PFSK-1 (cell line): Measurements from ENCODE around the gene MLYCD.

ENCODE experiments used
- FOXP2 ChIP-seq: optimal IDR thresholded peaks from 2 replicates; pipeline ENCODE3; 2011; ENCODE audit warnings: borderline replicate concordance, control low read depth, inconsistent platforms; ENCODE audit not compliant: insufficient read depth; ENCODE audit errors: extremely low read length, extremely low read depth
- POLR2AphosphoS5 ChIP-seq: IDR thresholded peaks from 2 replicates; pipeline ENCODE4 v1.6.1; 2012; ENCODE audit warnings: low read depth, mild to moderate bottlenecking, control low read depth, low read length, moderate library complexity
- REST ChIP-seq, 2 experiments: IDR thresholded peaks; 2 replicates each; pipeline versions ENCODE4 v1.6.1 to v1.8.0; 2011 to 2012; ENCODE audit warnings: low read depth in 2 of 2, low read length in 2 of 2, control low read depth in 1 of 2, inconsistent platforms in 1 of 2, mild to moderate bottlenecking in 1 of 2, moderate library complexity in 1 of 2; ENCODE audit not compliant: insufficient read depth in 1 of 2
- SIN3A ChIP-seq: IDR thresholded peaks from 2 replicates; pipeline ENCODE4 v1.6.1; 2012; ENCODE audit warnings: mild to moderate bottlenecking, low read length, moderate library complexity, borderline replicate concordance; ENCODE audit not compliant: insufficient read depth
- TAF1 ChIP-seq: IDR thresholded peaks from 2 replicates; pipeline ENCODE4 v1.6.1; 2012; ENCODE audit warnings: low read length, control low read depth, borderline replicate concordance; ENCODE audit not compliant: insufficient read depth

The MLYCD gene

GRCh38 chr16:83930730-83931500 lies 32.0 kb downstream of the MLYCD start:
- no peak for TF ChIP-seq REST (IDR thresholded peaks at IDR 0.05; ENCODE audit: insufficient read depth in 1 of 2, low read depth in 2 of 2, low read length in 2 of 2)
- TF ChIP-seq TAF1, result no peak
- TF ChIP-seq POLR2AphosphoS5, result no peak
- TF ChIP-seq FOXP2, result no peak
- no peak for TF ChIP-seq SIN3A

- TF ChIP-seq TAF1 (no peak), FOXP2 (no peak), SIN3A (no peak), POLR2AphosphoS5 (no peak), REST (IDR thresholded peaks at IDR 0.05; ENCODE audit: insufficient read depth in 1 of 2, low read depth in 2 of 2, low read length in 2 of 2) (no peak)
Measured at GRCh38 chr16:83931556-83931955, 32.6 kb downstream of the MLYCD start.

- TF ChIP-seq SIN3A, result no peak
- TF ChIP-seq TAF1, result no peak
- TF ChIP-seq REST (IDR thresholded peaks at IDR 0.05; ENCODE audit: insufficient read depth in 1 of 2, low read depth in 2 of 2, low read length in 2 of 2), result no peak
- no peak for TF ChIP-seq FOXP2
Measured at GRCh38 chr16:83932304-83932703, 33.4 kb downstream of the MLYCD start.

- no peak for TF ChIP-seq POLR2AphosphoS5
- no peak for TF ChIP-seq FOXP2
- TF ChIP-seq REST (IDR thresholded peaks at IDR 0.05; ENCODE audit: insufficient read depth in 1 of 2, low read depth in 2 of 2, low read length in 2 of 2), result no peak
- TF ChIP-seq TAF1, result no peak
- no peak for TF ChIP-seq SIN3A
Measured at GRCh38 chr16:83932955-83933673, 34.2 kb downstream of the MLYCD start.
